ENCODE results near the gene TOB2.
"Not testable (repeated sequence)": the region's sequence is repeated elsewhere in the genome, so short reads cannot be mapped to it uniquely, and the experiment has no call there.

Gene TOB2

GRCh38 chr22:41444360-41445128 lies 2.1 kb downstream of the TOB2 start:
- DNase-seq (ENCODE audit: low read depth): peak; percentile 64
- H3K4me3 ChIP-seq (ENCODE audit: low read depth, low read length): peak overlapping the region; percentile 86
- TF ChIP-seq MYC (IDR thresholded peaks at IDR 0.05; ENCODE audit: low read depth, low read length): no peak
- no peak for TF ChIP-seq POLR2A (IDR thresholded peaks at IDR 0.05; ENCODE audit: extremely low read depth, insufficient read length)
- no peak for TF ChIP-seq CTCF (IDR thresholded peaks at IDR 0.05; ENCODE audit: low read depth, low read length)
- no peak for TF ChIP-seq MAX (IDR thresholded peaks at IDR 0.05; ENCODE audit: low read depth, low read length)

- no peak for TF ChIP-seq MYC (IDR thresholded peaks at IDR 0.05; ENCODE audit: low read depth, low read length)
- no peak for TF ChIP-seq CTCF (IDR thresholded peaks at IDR 0.05; ENCODE audit: low read depth, low read length)
- no peak for TF ChIP-seq MAX (IDR thresholded peaks at IDR 0.05; ENCODE audit: low read depth, low read length)
- no peak for TF ChIP-seq POLR2A (IDR thresholded peaks at IDR 0.05; ENCODE audit: extremely low read depth, insufficient read length)
- DNase-seq (ENCODE audit: low read depth): no peak
- no peak overlapping the region for H3K4me3 ChIP-seq (ENCODE audit: low read depth, low read length)
These were observed 4.3 kb downstream of the TOB2 start for GRCh38 chr22:41442240-41442792.

GRCh38 chr22:41440511-41440910 lies 6.1 kb downstream of the TOB2 start:
- not testable (repeated sequence) for DNase-seq (ENCODE audit: low read depth); H3K4me3 ChIP-seq (ENCODE audit: low read depth, low read length)

- TF ChIP-seq MYC (IDR thresholded peaks at IDR 0.05; ENCODE audit: low read depth, low read length) (no peak), CTCF (IDR thresholded peaks at IDR 0.05; ENCODE audit: low read depth, low read length) (no peak), MAX (IDR thresholded peaks at IDR 0.05; ENCODE audit: low read depth, low read length) (no peak), POLR2A (IDR thresholded peaks at IDR 0.05; ENCODE audit: extremely low read depth, insufficient read length) (no peak)
- no peak for DNase-seq (ENCODE audit: low read depth)
- H3K4me3 ChIP-seq (ENCODE audit: low read depth, low read length): no peak overlapping the region
These were observed 9.4 kb downstream of the TOB2 start for GRCh38 chr22:41437198-41437597.

GRCh38 chr22:41436322-41437113 lies 10.1 kb downstream of the TOB2 start:
- TF ChIP-seq CTCF (IDR thresholded peaks at IDR 0.05; ENCODE audit: low read depth, low read length): no peak
- no peak for TF ChIP-seq POLR2A (IDR thresholded peaks at IDR 0.05; ENCODE audit: extremely low read depth, insufficient read length)
- no peak for TF ChIP-seq MAX (IDR thresholded peaks at IDR 0.05; ENCODE audit: low read depth, low read length)
- no peak for TF ChIP-seq MYC (IDR thresholded peaks at IDR 0.05; ENCODE audit: low read depth, low read length)
- no peak overlapping the region for H3K4me3 ChIP-seq (ENCODE audit: low read depth, low read length)
- no peak for DNase-seq (ENCODE audit: low read depth)

GRCh38 chr22:41435560-41435959 lies 11.0 kb downstream of the TOB2 start:
- no peak overlapping the region for H3K4me3 ChIP-seq (ENCODE audit: low read depth, low read length)
- TF ChIP-seq CTCF (IDR thresholded peaks at IDR 0.05; ENCODE audit: low read depth, low read length): no peak
- no peak for TF ChIP-seq MAX (IDR thresholded peaks at IDR 0.05; ENCODE audit: low read depth, low read length)
- no peak for TF ChIP-seq MYC (IDR thresholded peaks at IDR 0.05; ENCODE audit: low read depth, low read length)
- TF ChIP-seq POLR2A (IDR thresholded peaks at IDR 0.05; ENCODE audit: extremely low read depth, insufficient read length): no peak
- DNase-seq (ENCODE audit: low read depth): no peak

GRCh38 chr22:41434361-41435003 lies 12.1 kb downstream of the TOB2 start:
- not testable (repeated sequence) for H3K4me3 ChIP-seq (ENCODE audit: low read depth, low read length); DNase-seq (ENCODE audit: low read depth)

GRCh38 chr22:41433480-41433879 lies 13.1 kb downstream of the TOB2 start:
- not testable (repeated sequence) for DNase-seq (ENCODE audit: low read depth); H3K4me3 ChIP-seq (ENCODE audit: low read depth, low read length)

Measured in NB4 (cell line).